HCT116 (cell line): ENCODE data around the gene MYH14. TPM values are rescaled to one million over a fixed set of nuclear protein-coding genes. Genes with fewer than 3 reads are reported as not detected.

ENCODE experiments used
- ATAC-seq: fragments of 200-7000 bp; cut with Tn5 transposase; 2 replicates; pipeline ENCODE4 v1.9.1; 2020; ENCODE audit warnings: mild to moderate bottlenecking, moderate library complexity
- BruUV-seq: library from RNA; stranded (reverse); fragments of 400-500 nt; replicated peaks from 2 replicates; lab custom pipeline; 2021; lab: Mats Ljungman, UMichigan
- CTCF ChIA-PET: fragments of 300-600 bp; sonication (Branson Sonifier 250); formaldehyde crosslinking; loops from one replicate; lab custom pipeline; 2021; ENCODE audit warnings: antibody characterized with exemption; lab: Charles Lee
- POLR2A ChIA-PET: fragments of 300-600, 350-600 bp; sonication (Branson Sonifier 250); formaldehyde crosslinking; loops from one replicate; lab custom pipeline; 2021; ENCODE audit warnings: antibody characterized with exemption; lab: Charles Lee
- RAD21 ChIA-PET, 2 experiments: fragments of 300-600 bp; sonication (Branson Sonifier 250); formaldehyde crosslinking; loops; one replicate each; lab custom pipeline; 2023; ENCODE audit warnings: low total read pairs in 2 of 2; ENCODE audit not compliant: uncharacterized antibody in 2 of 2, unreplicated experiment in 2 of 2, low non-redundant PET in 1 of 2; lab: Charles Lee
- DNase-seq: peaks from one replicate; pipeline ENCODE4 v3.0.0-alpha.2; 2010; ENCODE audit warnings: low read depth, low spot score
- H2AFZ ChIP-seq: fragments of 200-600 bp; shearing (Covaris generic), sonication (generic); 2 replicates; pipeline ENCODE4 v1.6.1; 2017; ENCODE audit warnings: low read depth, mixed run types, mixed read lengths, antibody characterized with exemption, low read length; ENCODE audit not compliant: poor library complexity, severe bottlenecking
- H3K27ac ChIP-seq: 2 replicates; pipeline ENCODE4 v1.5.1; 2012; ENCODE audit warnings: low read depth, low read length
- H3K27me3 ChIP-seq: fragments of 200-600 bp; sonication (generic); 2 replicates; pipeline ENCODE4 v1.6.1; 2016; ENCODE audit warnings: mixed run types, low read length, mixed read lengths; ENCODE audit not compliant: insufficient read depth
- H3K36me3 ChIP-seq, 2 experiments: fragments of 200-500 bp in 1 of 2; fragments of 200-600 bp in 1 of 2; sonication (Bioruptor generic) in 1 of 2; sonication (generic) in 1 of 2; 2 replicates each; pipeline versions ENCODE4 v1.5.1 to v1.6.1; 2014 to 2016; ENCODE audit warnings: low read length in 2 of 2, inconsistent platforms in 1 of 2, mixed read lengths in 1 of 2, mixed run types in 1 of 2; ENCODE audit not compliant: insufficient read depth in 2 of 2, control insufficient read depth in 1 of 2
- H3K4me1 ChIP-seq, 2 experiments: fragments of 200-600 bp in 1 of 2; sonication (generic) in 1 of 2; 2 replicates each; pipeline versions ENCODE4 v1.5.1 to v1.6.1; 2012 to 2017; ENCODE audit warnings: low read length in 2 of 2, inconsistent platforms in 1 of 2, mild to moderate bottlenecking in 1 of 2, mixed read lengths in 1 of 2, mixed run types in 1 of 2, moderate library complexity in 1 of 2; ENCODE audit not compliant: insufficient read depth in 2 of 2, control insufficient read depth in 1 of 2
- H3K4me2 ChIP-seq: fragments of 200-600 bp; sonication (generic); 2 replicates; pipeline ENCODE4 v1.6.1; 2017; ENCODE audit warnings: mixed run types, low read length, mixed read lengths
- H3K4me3 ChIP-seq, 2 experiments: fragments of 200-600 bp in 1 of 2; sonication (generic) in 1 of 2; replicated peaks in 1 of 2; 2 replicates each; pipeline ENCODE4 v1.5.1; 2011 to 2016; ENCODE audit warnings: low read length in 2 of 2, control low read depth in 1 of 2, low read depth in 1 of 2, mild to moderate bottlenecking in 1 of 2, mixed read lengths in 1 of 2, mixed run types in 1 of 2
- H3K79me2 ChIP-seq: fragments of 200-600 bp; sonication (generic); 2 replicates; pipeline ENCODE4 v1.6.1; 2017; ENCODE audit warnings: mild to moderate bottlenecking, mixed run types, low read length, moderate library complexity, mixed read lengths; ENCODE audit not compliant: insufficient read depth
- H3K9ac ChIP-seq: fragments of 200-600 bp; sonication (generic); 2 replicates; pipeline ENCODE4 v1.6.1; 2016; ENCODE audit warnings: low read length, mixed read lengths
- H3K9me2 ChIP-seq: fragments of 200-600 bp; sonication (generic), shearing (Covaris generic); 2 replicates; pipeline ENCODE4 v1.6.1; 2017; ENCODE audit warnings: mixed run types, mild to moderate bottlenecking, moderate library complexity; ENCODE audit not compliant: insufficient read depth
- H3K9me3 ChIP-seq, 2 experiments: fragments of 200-500 bp in 1 of 2; fragments of 200-600 bp in 1 of 2; sonication (Bioruptor generic) in 1 of 2; sonication (generic) in 1 of 2; 2 replicates each; pipeline ENCODE4 v1.6.1; 2014 to 2017; ENCODE audit warnings: low read length in 2 of 2, mixed read lengths in 2 of 2, inconsistent platforms in 1 of 2, low read depth in 1 of 2, mild to moderate bottlenecking in 1 of 2, mixed run types in 1 of 2, moderate library complexity in 1 of 2; ENCODE audit not compliant: control insufficient read depth in 1 of 2, insufficient read depth in 1 of 2
- H4K20me1 ChIP-seq: fragments of 200-600 bp; sonication (generic), shearing (Covaris generic); 2 replicates; pipeline ENCODE4 v1.6.1; 2017; ENCODE audit warnings: mixed run types, mild to moderate bottlenecking, moderate library complexity; ENCODE audit not compliant: insufficient read depth
- CBX3 ChIP-seq: IDR thresholded peaks from 2 replicates; pipeline ENCODE4 v1.6.1; 2012; ENCODE audit warnings: low read depth
- EGR1 ChIP-seq: IDR thresholded peaks from 2 replicates; pipeline ENCODE4 v1.6.1; 2012; ENCODE audit warnings: low read depth
- ELF1 ChIP-seq: IDR thresholded peaks from 2 replicates; pipeline ENCODE4 v1.6.1; 2012; ENCODE audit warnings: low read depth, borderline replicate concordance
- EZH2 ChIP-seq: fragments of 200-600 bp; sonication (generic); IDR thresholded peaks from 2 replicates; pipeline ENCODE4 v1.6.1; 2017; ENCODE audit warnings: antibody characterized with exemption, mixed run types
- JUND ChIP-seq: IDR thresholded peaks from 2 replicates; pipeline ENCODE4 v1.6.1; 2012
- POLR2AphosphoS5 ChIP-seq: IDR thresholded peaks from 2 replicates; pipeline ENCODE4 v1.6.1; 2011; ENCODE audit warnings: mild to moderate bottlenecking, low read depth, low read length, moderate library complexity
- RAD21 ChIP-seq: IDR thresholded peaks from 2 replicates; pipeline ENCODE4 v1.6.1; 2012; ENCODE audit warnings: low read depth, mild to moderate bottlenecking
- SIN3A ChIP-seq: IDR thresholded peaks from 2 replicates; pipeline ENCODE4 v1.6.1; 2012; ENCODE audit warnings: low read depth
- SRF ChIP-seq: IDR thresholded peaks from 2 replicates; pipeline ENCODE4 v1.6.1; 2012; ENCODE audit warnings: low read depth
- TCF7L2 ChIP-seq: IDR thresholded peaks from 2 replicates; pipeline ENCODE4 v1.7.0; 2011; ENCODE audit warnings: borderline replicate concordance, inconsistent platforms; ENCODE audit not compliant: insufficient read depth, insufficient read length; ENCODE audit errors: extremely low read depth
- YY1 ChIP-seq: IDR thresholded peaks from 2 replicates; pipeline ENCODE4 v1.6.1; 2011; ENCODE audit warnings: low read length, low read depth, moderate library complexity, mild to moderate bottlenecking; ENCODE audit not compliant: insufficient replicate concordance; ENCODE audit errors: extremely low read depth
- ZFX ChIP-seq: fragments of 450-650 bp; IDR thresholded peaks from 2 replicates; pipeline ENCODE4 v1.6.1; 2017
- intact Hi-C: fragments of 100-400 bp; cut with micrococcal nuclease; formaldehyde crosslinking; loops from 2 replicates; pipeline ENCODE4 v1.10.0; 2022
- total RNA-seq: library from RNA; stranded (reverse); gene quantifications from one replicate; pipeline ENCODE4 v1.2.1, GENCODE V29; 2021; ENCODE audit not compliant: unreplicated experiment
- TF ChIP-seq, protein P1 (sequence below): IDR thresholded peaks from 2 replicates; pipeline ENCODE4 v1.6.1; 2012
- TF ChIP-seq, protein P2 (sequence below): IDR thresholded peaks from 2 replicates; pipeline ENCODE4 v1.6.1; 2011; ENCODE audit warnings: mild to moderate bottlenecking, low read length, moderate library complexity; ENCODE audit not compliant: insufficient replicate concordance; ENCODE audit errors: extremely low read depth
- TF ChIP-seq, protein P3 (sequence below), 3 experiments: fragments of 200-600 bp in 1 of 3; sonication (generic) in 1 of 3; IDR thresholded peaks in 2 of 3; conservative IDR thresholded peaks in 1 of 3; 2 replicates each; pipeline ENCODE4 v1.5.1; 2012 to 2017; ENCODE audit warnings: low read depth in 2 of 3, low read length in 2 of 3, antibody characterized with exemption in 1 of 3, borderline replicate concordance in 1 of 3, control low read depth in 1 of 3, mild to moderate bottlenecking in 1 of 3, mixed read lengths in 1 of 3, mixed run types in 1 of 3, moderate library complexity in 1 of 3; ENCODE audit not compliant: insufficient read depth in 1 of 3

The MYH14 gene
- total RNA-seq, 1 experiment from 2014 or later: 60.1 TPM

DNA sequence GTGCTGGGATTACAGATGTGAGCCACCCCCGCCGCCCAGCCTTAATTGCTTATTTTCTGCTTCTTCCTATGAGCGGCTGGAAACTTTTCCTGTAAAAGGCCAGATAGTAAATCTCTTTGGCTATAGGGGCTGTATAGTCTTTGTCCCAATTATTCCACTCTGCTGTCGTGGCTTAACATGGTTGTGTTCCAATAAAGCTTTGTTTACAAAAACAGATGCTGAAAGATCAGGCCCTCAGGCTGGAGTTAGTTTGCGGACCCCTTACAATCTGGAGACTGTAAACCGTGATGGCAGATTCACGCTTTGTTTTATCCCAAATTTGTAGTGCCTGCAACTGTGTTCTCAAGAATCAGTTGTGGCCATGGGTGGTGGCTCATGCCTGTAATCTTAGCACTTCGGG is 115.0 kb downstream of the MYH14 start:
- Histone ChIP-seq H3K4me3 (no peak overlapping the region), H3K27ac (no peak overlapping the region), H2AFZ (no peak overlapping the region), H3K4me1 (peaks cover 0 to 4% of the 10 kb centered on the region in 2 experiments; a peak in 1 of 4 replicates), H3K9ac (no peak overlapping the region), H3K9me2 (no peaks in the 10 kb centered on the region), H3K27me3 (no peaks in the 10 kb centered on the region), H3K79me2 (no peaks in the 10 kb centered on the region; the same call in 1 of the 2 replicates), H3K9me3 (no peaks in the 10 kb centered on the region), H3K36me3 (peaks cover 2% of the 10 kb centered on the region in 2 experiments; a peak in 2 of 4 replicates), H4K20me1 (no peaks in the 10 kb centered on the region), H3K4me2 (no peak overlapping the region)
- TF ChIP-seq, protein P1, sequence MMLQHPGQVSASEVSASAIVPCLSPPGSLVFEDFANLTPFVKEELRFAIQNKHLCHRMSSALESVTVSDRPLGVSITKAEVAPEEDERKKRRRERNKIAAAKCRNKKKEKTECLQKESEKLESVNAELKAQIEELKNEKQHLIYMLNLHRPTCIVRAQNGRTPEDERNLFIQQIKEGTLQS: no peak
- TF ChIP-seq YY1: no peak
- TF ChIP-seq, protein P2, sequence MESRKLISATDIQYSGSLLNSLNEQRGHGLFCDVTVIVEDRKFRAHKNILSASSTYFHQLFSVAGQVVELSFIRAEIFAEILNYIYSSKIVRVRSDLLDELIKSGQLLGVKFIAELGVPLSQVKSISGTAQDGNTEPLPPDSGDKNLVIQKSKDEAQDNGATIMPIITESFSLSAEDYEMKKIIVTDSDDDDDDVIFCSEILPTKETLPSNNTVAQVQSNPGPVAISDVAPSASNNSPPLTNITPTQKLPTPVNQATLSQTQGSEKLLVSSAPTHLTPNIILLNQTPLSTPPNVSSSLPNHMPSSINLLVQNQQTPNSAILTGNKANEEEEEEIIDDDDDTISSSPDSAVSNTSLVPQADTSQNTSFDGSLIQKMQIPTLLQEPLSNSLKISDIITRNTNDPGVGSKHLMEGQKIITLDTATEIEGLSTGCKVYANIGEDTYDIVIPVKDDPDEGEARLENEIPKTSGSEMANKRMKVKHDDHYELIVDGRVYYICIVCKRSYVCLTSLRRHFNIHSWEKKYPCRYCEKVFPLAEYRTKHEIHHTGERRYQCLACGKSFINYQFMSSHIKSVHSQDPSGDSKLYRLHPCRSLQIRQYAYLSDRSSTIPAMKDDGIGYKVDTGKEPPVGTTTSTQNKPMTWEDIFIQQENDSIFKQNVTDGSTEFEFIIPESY: no peak
- no peak for TF ChIP-seq EGR1
- no peak for TF ChIP-seq CBX3
- TF ChIP-seq, protein P3, sequence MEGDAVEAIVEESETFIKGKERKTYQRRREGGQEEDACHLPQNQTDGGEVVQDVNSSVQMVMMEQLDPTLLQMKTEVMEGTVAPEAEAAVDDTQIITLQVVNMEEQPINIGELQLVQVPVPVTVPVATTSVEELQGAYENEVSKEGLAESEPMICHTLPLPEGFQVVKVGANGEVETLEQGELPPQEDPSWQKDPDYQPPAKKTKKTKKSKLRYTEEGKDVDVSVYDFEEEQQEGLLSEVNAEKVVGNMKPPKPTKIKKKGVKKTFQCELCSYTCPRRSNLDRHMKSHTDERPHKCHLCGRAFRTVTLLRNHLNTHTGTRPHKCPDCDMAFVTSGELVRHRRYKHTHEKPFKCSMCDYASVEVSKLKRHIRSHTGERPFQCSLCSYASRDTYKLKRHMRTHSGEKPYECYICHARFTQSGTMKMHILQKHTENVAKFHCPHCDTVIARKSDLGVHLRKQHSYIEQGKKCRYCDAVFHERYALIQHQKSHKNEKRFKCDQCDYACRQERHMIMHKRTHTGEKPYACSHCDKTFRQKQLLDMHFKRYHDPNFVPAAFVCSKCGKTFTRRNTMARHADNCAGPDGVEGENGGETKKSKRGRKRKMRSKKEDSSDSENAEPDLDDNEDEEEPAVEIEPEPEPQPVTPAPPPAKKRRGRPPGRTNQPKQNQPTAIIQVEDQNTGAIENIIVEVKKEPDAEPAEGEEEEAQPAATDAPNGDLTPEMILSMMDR (IDR thresholded peaks at IDR 0.05 in 2 of 3, conservative IDR thresholded peaks at IDR 0.05 in 1 of 3; ENCODE audit: borderline replicate concordance in 1 of 3, insufficient read depth in 1 of 3, low read depth in 2 of 3, low read length in 2 of 3): no peak
- no peak for TF ChIP-seq JUND
- TF ChIP-seq POLR2AphosphoS5: no peak
- no peak for TF ChIP-seq SRF
- TF ChIP-seq TCF7L2: no peak
- no peak for TF ChIP-seq ELF1
- TF ChIP-seq RAD21: no peak
- no peak for TF ChIP-seq ZFX
- no peak for TF ChIP-seq EZH2
- TF ChIP-seq SIN3A: no peak
- POLR2A ChIA-PET: no interaction called here
- no peak for DNase-seq
- BruUV-seq: no TSS peak
- RAD21 ChIA-PET: no interaction called here
- no peak for ATAC-seq
- CTCF ChIA-PET: no interaction called here
- intact Hi-C loops: no loop called here
